GM10266 (cell line): ENCODE data around the gene HSD11B2.

Source experiments
- DNase-seq: peaks from one replicate; pipeline ENCODE4 v3.0.0; 2012; ENCODE audit errors: extremely low spot score
- CTCF ChIP-seq: IDR thresholded peaks from 2 replicates; pipeline ENCODE4 v1.5.1; 2012; ENCODE audit warnings: mild to moderate bottlenecking, low read depth; ENCODE audit not compliant: control insufficient read depth, insufficient read depth; ENCODE audit errors: missing control alignments

Gene HSD11B2

GRCh38 chr16:67431775-67432505 lies 1.0 kb downstream of the HSD11B2 start:
- no peak for DNase-seq
- TF ChIP-seq CTCF, result no peak

- TF ChIP-seq CTCF, result no peak
- no peak for DNase-seq
Observed at GRCh38 chr16:67432506-67432890, 1.6 kb downstream of the HSD11B2 start.

GRCh38 chr16:67433131-67433719 lies 2.3 kb downstream of the HSD11B2 start:
- TF ChIP-seq CTCF, result no peak
- DNase-seq, result no peak

- TF ChIP-seq CTCF, result no peak
- no peak for DNase-seq
Observed at GRCh38 chr16:67435758-67436164, 4.8 kb downstream of the HSD11B2 start.

- no peak for TF ChIP-seq CTCF
- DNase-seq, result no peak
Observed at GRCh38 chr16:67436640-67437193, 5.8 kb downstream of the HSD11B2 start.

- TF ChIP-seq CTCF, result no peak
- peak; percentile 59 for DNase-seq
Observed at GRCh38 chr16:67437513-67437912, 6.6 kb downstream of the HSD11B2 start.

- no peak for TF ChIP-seq CTCF
- no peak for DNase-seq
Observed at GRCh38 chr16:67438098-67438791, 7.3 kb downstream of the HSD11B2 start.
